NCI-H1930 (cell line): ENCODE measurements around the gene DRD3.

Source experiments
- DNase-seq, 2 experiments: peaks; one replicate each; lab custom pipeline; 2025; lab: John Stamatoyannopoulos, UW

Gene DRD3

GRCh38 chr3:114178770-114179368 is at the start of gene DRD3:
DRD3 (minus strand) TSS chr3:114179052; CDS start chr3:114171992, 7,060 bp downstream.
- no peak for DNase-seq

- DNase-seq: no peak
These were observed 48.2 kb upstream of the DRD3 start for GRCh38 chr3:114227076-114227475.

- DNase-seq: no peak
These were observed 47.5 kb upstream of the DRD3 start for GRCh38 chr3:114226313-114226712.

GRCh38 chr3:114223143-114223542 is 44.3 kb upstream of the DRD3 start:
- DNase-seq: no peak

- no peak for DNase-seq
These were observed 43.0 kb upstream of the DRD3 start for GRCh38 chr3:114221881-114222264.

GRCh38 chr3:114221165-114221880 is 42.5 kb upstream of the DRD3 start:
- no peak for DNase-seq

GRCh38 chr3:114219741-114220140 is 40.9 kb upstream of the DRD3 start:
- DNase-seq: no peak

GRCh38 chr3:114218578-114219185 is 39.8 kb upstream of the DRD3 start:
- DNase-seq: no peak

- no peak for DNase-seq
These were observed 39.2 kb upstream of the DRD3 start for GRCh38 chr3:114218006-114218405.

GRCh38 chr3:114217266-114217665 is 38.4 kb upstream of the DRD3 start:
- DNase-seq: no peak

GRCh38 chr3:114216186-114216970 is 37.5 kb upstream of the DRD3 start:
- DNase-seq: no peak

GRCh38 chr3:114214542-114215341 is 35.9 kb upstream of the DRD3 start:
- DNase-seq: no peak

GRCh38 chr3:114213627-114214541 is 35.0 kb upstream of the DRD3 start:
- DNase-seq: no peak

GRCh38 chr3:114213292-114213626 is 34.4 kb upstream of the DRD3 start:
- DNase-seq: no peak

- DNase-seq: no peak
These were observed 33.8 kb upstream of the DRD3 start for GRCh38 chr3:114212646-114213045.

GRCh38 chr3:114207768-114208167 is 28.9 kb upstream of the DRD3 start:
- no peak for DNase-seq

GRCh38 chr3:114206342-114206741 is 27.5 kb upstream of the DRD3 start:
- DNase-seq: no peak

GRCh38 chr3:114205541-114205940 is 26.7 kb upstream of the DRD3 start:
- no peak for DNase-seq

GRCh38 chr3:114194750-114195149 is 15.9 kb upstream of the DRD3 start:
- DNase-seq: no peak

- no peak for DNase-seq
These were observed 13.3 kb upstream of the DRD3 start for GRCh38 chr3:114192136-114192535.

GRCh38 chr3:114186501-114186900 is 7.6 kb upstream of the DRD3 start:
- DNase-seq: no peak
